K562 (cell line): ENCODE measurements around the gene LMTK2.

Source experiments
- CTCF ChIP-seq, 3 experiments: IDR thresholded peaks in 2 of 3; conservative IDR thresholded peaks in 1 of 3; 2 replicates each; pipeline ENCODE4 v1.5.1; 2011 to 2012; ENCODE audit warnings: low read length in 3 of 3, mild to moderate bottlenecking in 3 of 3, control low read depth in 2 of 3, improper control_type of control experiment in 1 of 3, inconsistent platforms in 1 of 3, low read depth in 1 of 3, mixed read lengths in 1 of 3, moderate library complexity in 1 of 3; ENCODE audit not compliant: insufficient read depth in 2 of 3
- E2F1 ChIP-seq: sonication (generic); formaldehyde crosslinking; IDR thresholded peaks from 2 replicates; pipeline ENCODE4 v1.8.1; 2023; ENCODE audit warnings: mild to moderate bottlenecking, missing genetic modification reagents, moderate library complexity
- FOXJ3 ChIP-seq: sonication (generic); formaldehyde crosslinking; IDR thresholded peaks from 2 replicates; pipeline ENCODE4 v1.4.0; 2020; ENCODE audit warnings: mild to moderate bottlenecking, missing genetic modification reagents
- GTF3C2 ChIP-seq: IDR thresholded peaks from 3 replicates; pipeline ENCODE4 v1.6.1; 2011; ENCODE audit warnings: borderline replicate concordance, mild to moderate bottlenecking, moderate library complexity; ENCODE audit not compliant: insufficient read length; ENCODE audit errors: extremely low read depth
- HDGF ChIP-seq: fragments of 450-650 bp; IDR thresholded peaks from 2 replicates; pipeline ENCODE4 v1.6.1; 2016
- KAT7 ChIP-seq: sonication (generic); formaldehyde crosslinking; IDR thresholded peaks from 2 replicates; pipeline ENCODE4 v1.8.0; 2022; ENCODE audit warnings: missing genetic modification reagents, mild to moderate bottlenecking, borderline replicate concordance
- POLR2A ChIP-seq: fragments of 450-650 bp; conservative IDR thresholded peaks from 2 replicates; pipeline ENCODE4 v1.6.1; 2016
- SIX5 ChIP-seq, 2 experiments: IDR thresholded peaks; 2 replicates each; pipeline ENCODE4 v1.6.1; 2011; ENCODE audit warnings: low read length in 2 of 2, borderline replicate concordance in 1 of 2, low read depth in 1 of 2, mild to moderate bottlenecking in 1 of 2, moderate library complexity in 1 of 2; ENCODE audit not compliant: insufficient read depth in 1 of 2
- STAT5A ChIP-seq: IDR thresholded peaks from 2 replicates; pipeline ENCODE4 v1.6.1; 2012; ENCODE audit warnings: low read length, inconsistent platforms, borderline replicate concordance
- TF ChIP-seq, protein P1 (sequence below): sonication (generic); formaldehyde crosslinking; IDR thresholded peaks from 2 replicates; pipeline ENCODE4 v1.8.1; 2022; ENCODE audit warnings: missing genetic modification reagents
- TF ChIP-seq, protein P2 (sequence below), 2 experiments: fragments of 450-650 bp; formaldehyde crosslinking in 1 of 2; IDR thresholded peaks; 2 replicates each; pipeline versions ENCODE4 v1.4.0 to v1.6.1; 2014 to 2020; ENCODE audit warnings: mild to moderate bottlenecking in 2 of 2, borderline replicate concordance in 1 of 2, low read depth in 1 of 2

- TF ChIP-seq E2F1 (CRISPR knock-in tag) (no peak), CTCF (IDR thresholded peaks at IDR 0.05 in 2 of 3, conservative IDR thresholded peaks at IDR 0.05 in 1 of 3; ENCODE audit: insufficient read depth in 2 of 3, low read depth in 1 of 3, low read length in 3 of 3) (no peak), GTF3C2 (no peak), HDGF (no peak), STAT5A (no peak), KAT7 (CRISPR knock-in tag) (no peak), SIX5 (IDR thresholded peaks at IDR 0.05; ENCODE audit: borderline replicate concordance in 1 of 2, insufficient read depth in 1 of 2, low read depth in 1 of 2, low read length in 2 of 2) (no peak), POLR2A (no peak), FOXJ3 (no peak)
- TF ChIP-seq, protein P1, sequence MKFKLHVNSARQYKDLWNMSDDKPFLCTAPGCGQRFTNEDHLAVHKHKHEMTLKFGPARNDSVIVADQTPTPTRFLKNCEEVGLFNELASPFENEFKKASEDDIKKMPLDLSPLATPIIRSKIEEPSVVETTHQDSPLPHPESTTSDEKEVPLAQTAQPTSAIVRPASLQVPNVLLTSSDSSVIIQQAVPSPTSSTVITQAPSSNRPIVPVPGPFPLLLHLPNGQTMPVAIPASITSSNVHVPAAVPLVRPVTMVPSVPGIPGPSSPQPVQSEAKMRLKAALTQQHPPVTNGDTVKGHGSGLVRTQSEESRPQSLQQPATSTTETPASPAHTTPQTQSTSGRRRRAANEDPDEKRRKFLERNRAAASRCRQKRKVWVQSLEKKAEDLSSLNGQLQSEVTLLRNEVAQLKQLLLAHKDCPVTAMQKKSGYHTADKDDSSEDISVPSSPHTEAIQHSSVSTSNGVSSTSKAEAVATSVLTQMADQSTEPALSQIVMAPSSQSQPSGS, result no peak
- TF ChIP-seq, protein P2, sequence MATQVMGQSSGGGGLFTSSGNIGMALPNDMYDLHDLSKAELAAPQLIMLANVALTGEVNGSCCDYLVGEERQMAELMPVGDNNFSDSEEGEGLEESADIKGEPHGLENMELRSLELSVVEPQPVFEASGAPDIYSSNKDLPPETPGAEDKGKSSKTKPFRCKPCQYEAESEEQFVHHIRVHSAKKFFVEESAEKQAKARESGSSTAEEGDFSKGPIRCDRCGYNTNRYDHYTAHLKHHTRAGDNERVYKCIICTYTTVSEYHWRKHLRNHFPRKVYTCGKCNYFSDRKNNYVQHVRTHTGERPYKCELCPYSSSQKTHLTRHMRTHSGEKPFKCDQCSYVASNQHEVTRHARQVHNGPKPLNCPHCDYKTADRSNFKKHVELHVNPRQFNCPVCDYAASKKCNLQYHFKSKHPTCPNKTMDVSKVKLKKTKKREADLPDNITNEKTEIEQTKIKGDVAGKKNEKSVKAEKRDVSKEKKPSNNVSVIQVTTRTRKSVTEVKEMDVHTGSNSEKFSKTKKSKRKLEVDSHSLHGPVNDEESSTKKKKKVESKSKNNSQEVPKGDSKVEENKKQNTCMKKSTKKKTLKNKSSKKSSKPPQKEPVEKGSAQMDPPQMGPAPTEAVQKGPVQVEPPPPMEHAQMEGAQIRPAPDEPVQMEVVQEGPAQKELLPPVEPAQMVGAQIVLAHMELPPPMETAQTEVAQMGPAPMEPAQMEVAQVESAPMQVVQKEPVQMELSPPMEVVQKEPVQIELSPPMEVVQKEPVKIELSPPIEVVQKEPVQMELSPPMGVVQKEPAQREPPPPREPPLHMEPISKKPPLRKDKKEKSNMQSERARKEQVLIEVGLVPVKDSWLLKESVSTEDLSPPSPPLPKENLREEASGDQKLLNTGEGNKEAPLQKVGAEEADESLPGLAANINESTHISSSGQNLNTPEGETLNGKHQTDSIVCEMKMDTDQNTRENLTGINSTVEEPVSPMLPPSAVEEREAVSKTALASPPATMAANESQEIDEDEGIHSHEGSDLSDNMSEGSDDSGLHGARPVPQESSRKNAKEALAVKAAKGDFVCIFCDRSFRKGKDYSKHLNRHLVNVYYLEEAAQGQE (IDR thresholded peaks at IDR 0.05; ENCODE audit: borderline replicate concordance), result no peak
- TF ChIP-seq, protein P2 (CRISPR knock-in tag; IDR thresholded peaks at IDR 0.05; ENCODE audit: low read depth), result no peak
These were observed 12.7 kb downstream of the LMTK2 start for GRCh38 chr7:98119256-98119918.
